ENCODE results near the gene CACNB3. TPM values are rescaled to one million over a fixed set of nuclear protein-coding genes. Genes with fewer than 3 reads are reported as not detected.

The CACNB3 gene
- total and polyA plus RNA-seq, 2 donors (not counting 1 experiment from before 2014, with no cell fraction given), result 28.4 to 46.2 TPM

DNA sequence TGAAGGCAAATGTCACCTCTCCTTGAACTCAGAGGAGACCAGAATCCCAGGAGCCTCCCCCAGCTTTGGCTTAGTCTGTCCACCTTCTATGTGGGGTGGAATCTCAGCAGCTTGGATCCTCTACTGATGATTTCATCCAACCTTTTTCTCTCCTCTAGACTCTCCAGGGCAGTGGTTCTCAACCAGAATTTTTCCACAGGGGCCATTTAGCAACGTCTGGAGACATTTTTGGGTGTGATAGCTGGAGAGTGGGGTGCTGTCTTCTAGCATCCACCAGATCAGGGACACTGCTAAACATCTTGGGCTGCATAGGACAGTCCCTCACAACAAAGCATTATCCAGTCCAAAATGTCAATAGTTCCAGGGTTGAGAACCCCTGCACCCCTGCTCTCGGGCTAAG is 38.1 kb downstream of the CACNB3 start:
- no peaks in the 10 kb centered on the region for H3K36me3 ChIP-seq (ENCODE audit: control insufficient read depth, insufficient read depth, low read length)
- no peaks in the 10 kb centered on the region for H4K20me1 ChIP-seq (ENCODE audit: control insufficient read depth, extremely low read depth, insufficient read depth, low read length)
- H3K27me3 ChIP-seq (ENCODE audit: control insufficient read depth, insufficient read depth, low read length), result peaks cover 6% of the 10 kb centered on the region
- no peak for DNase-seq (ENCODE audit: low read depth in 2 of 2)
- H3K79me2 ChIP-seq (ENCODE audit: control insufficient read depth, insufficient read depth, low read length), result peaks cover 5% of the 10 kb centered on the region
- no peak overlapping the region for H3K4me3 ChIP-seq (replicated peaks in 1 of 4; ENCODE audit: control extremely low read depth in 1 of 4, insufficient read depth in 1 of 4, low read depth in 3 of 4, low read length in 4 of 4)
- no peak overlapping the region for H2AFZ ChIP-seq (ENCODE audit: low read length)
- TF ChIP-seq, protein P1, sequence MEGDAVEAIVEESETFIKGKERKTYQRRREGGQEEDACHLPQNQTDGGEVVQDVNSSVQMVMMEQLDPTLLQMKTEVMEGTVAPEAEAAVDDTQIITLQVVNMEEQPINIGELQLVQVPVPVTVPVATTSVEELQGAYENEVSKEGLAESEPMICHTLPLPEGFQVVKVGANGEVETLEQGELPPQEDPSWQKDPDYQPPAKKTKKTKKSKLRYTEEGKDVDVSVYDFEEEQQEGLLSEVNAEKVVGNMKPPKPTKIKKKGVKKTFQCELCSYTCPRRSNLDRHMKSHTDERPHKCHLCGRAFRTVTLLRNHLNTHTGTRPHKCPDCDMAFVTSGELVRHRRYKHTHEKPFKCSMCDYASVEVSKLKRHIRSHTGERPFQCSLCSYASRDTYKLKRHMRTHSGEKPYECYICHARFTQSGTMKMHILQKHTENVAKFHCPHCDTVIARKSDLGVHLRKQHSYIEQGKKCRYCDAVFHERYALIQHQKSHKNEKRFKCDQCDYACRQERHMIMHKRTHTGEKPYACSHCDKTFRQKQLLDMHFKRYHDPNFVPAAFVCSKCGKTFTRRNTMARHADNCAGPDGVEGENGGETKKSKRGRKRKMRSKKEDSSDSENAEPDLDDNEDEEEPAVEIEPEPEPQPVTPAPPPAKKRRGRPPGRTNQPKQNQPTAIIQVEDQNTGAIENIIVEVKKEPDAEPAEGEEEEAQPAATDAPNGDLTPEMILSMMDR (conservative IDR thresholded peaks at IDR 0.05 in 1 of 2, IDR thresholded peaks at IDR 0.05 in 1 of 2; ENCODE audit: low read depth in 1 of 2, low read length in 2 of 2), result no peak
- TF ChIP-seq EZH2 (IDR thresholded peaks at IDR 0.05; ENCODE audit: low read length, missing control alignments), result no peak
- H3K9me3 ChIP-seq (ENCODE audit: control insufficient read depth, insufficient read depth, low read depth, low read length), result no peaks in the 10 kb centered on the region
- peaks cover 5% of the 10 kb centered on the region for H3K4me1 ChIP-seq (ENCODE audit: control insufficient read depth, extremely low read depth, insufficient read depth, low read length)
- no peak overlapping the region for H3K4me2 ChIP-seq (ENCODE audit: extremely low read depth, insufficient read depth, low read length)
- H3K9ac ChIP-seq (ENCODE audit: insufficient read depth, low read length), result no peak overlapping the region
- H3K27ac ChIP-seq (ENCODE audit: insufficient read depth, low read length), result no peak overlapping the region

DNA sequence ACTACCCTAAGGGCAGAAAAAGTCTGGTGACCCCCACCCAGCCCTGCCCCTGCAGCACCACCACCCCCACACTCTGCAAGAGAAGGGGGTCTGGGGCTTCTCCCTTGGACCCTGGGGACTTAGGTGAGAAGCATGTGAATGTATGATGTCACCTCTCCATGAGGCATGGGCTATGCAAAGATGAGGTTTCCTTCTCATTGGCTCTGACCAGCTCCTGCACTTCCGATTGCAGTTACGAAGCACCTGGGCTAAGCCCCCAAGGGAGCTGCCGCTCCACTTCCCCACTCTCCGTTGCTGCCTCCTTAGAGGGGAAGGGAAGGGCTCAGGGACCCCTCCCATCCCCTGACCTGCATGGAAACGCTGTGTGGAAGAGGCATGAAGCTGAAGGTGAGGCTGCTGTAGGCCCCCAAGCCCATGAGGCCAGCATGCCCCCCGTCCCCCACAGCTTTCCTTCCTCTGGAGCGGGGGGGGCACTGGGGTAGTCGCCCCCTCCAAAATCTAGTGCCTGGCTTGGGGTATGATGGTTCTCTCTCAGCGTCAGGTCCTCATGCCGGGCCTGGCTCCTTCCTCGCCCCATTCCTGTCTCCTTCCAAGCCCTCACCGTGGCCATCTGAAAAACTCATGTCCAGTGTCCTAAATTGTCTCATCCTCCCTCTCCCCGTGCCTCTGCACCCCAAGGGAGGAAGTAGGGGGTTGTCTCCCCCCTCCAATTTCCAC is 39.1 kb downstream of the CACNB3 start:
- Histone ChIP-seq H3K9me3 (ENCODE audit: control insufficient read depth, insufficient read depth, low read depth, low read length) (no peaks in the 10 kb centered on the region), H2AFZ (ENCODE audit: low read length) (no peak overlapping the region), H3K4me1 (ENCODE audit: control insufficient read depth, extremely low read depth, insufficient read depth, low read length) (peaks cover 5% of the 10 kb centered on the region), H4K20me1 (ENCODE audit: control insufficient read depth, extremely low read depth, insufficient read depth, low read length) (no peaks in the 10 kb centered on the region), H3K4me2 (ENCODE audit: extremely low read depth, insufficient read depth, low read length) (no peak overlapping the region), H3K27me3 (ENCODE audit: control insufficient read depth, insufficient read depth, low read length) (peaks cover 7% of the 10 kb centered on the region), H3K27ac (ENCODE audit: insufficient read depth, low read length) (no peak overlapping the region), H3K79me2 (ENCODE audit: control insufficient read depth, insufficient read depth, low read length) (no peaks in the 10 kb centered on the region), H3K9ac (ENCODE audit: insufficient read depth, low read length) (no peak overlapping the region), H3K36me3 (ENCODE audit: control insufficient read depth, insufficient read depth, low read length) (no peaks in the 10 kb centered on the region), H3K4me3 (replicated peaks in 1 of 4; ENCODE audit: control extremely low read depth in 1 of 4, insufficient read depth in 1 of 4, low read depth in 3 of 4, low read length in 4 of 4) (no peak overlapping the region)
- DNase-seq (ENCODE audit: low read depth in 2 of 2), result no peak
- TF ChIP-seq, protein P1 (conservative IDR thresholded peaks at IDR 0.05 in 1 of 2, IDR thresholded peaks at IDR 0.05 in 1 of 2; ENCODE audit: low read depth in 1 of 2, low read length in 2 of 2), result no peak
- TF ChIP-seq EZH2 (IDR thresholded peaks at IDR 0.05; ENCODE audit: low read length, missing control alignments), result no peak

DNA sequence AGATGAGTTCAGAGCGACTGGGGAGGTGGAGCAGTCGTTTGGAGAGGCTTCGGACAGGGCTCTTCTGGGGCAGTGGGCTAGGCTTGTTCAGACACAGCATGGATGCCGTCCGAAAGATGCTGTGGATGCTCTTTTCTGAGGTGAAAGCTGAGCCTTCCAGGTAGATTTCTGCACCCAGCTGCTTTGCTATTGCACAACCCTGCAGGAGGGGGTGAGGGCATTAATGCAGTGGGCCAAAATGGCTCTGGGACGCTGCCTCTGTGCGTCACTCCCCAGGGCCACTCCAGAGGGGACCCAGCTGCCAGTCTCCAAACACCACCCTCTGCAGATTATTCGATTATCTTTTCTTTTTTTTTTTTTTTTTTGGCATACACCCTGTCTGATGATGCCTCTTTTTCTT is 39.7 kb downstream of the CACNB3 start:
- no peak for DNase-seq (ENCODE audit: low read depth in 2 of 2)
- no peak overlapping the region for H3K9ac ChIP-seq (ENCODE audit: insufficient read depth, low read length)
- no peak overlapping the region for H3K4me3 ChIP-seq (replicated peaks in 1 of 4; ENCODE audit: control extremely low read depth in 1 of 4, insufficient read depth in 1 of 4, low read depth in 3 of 4, low read length in 4 of 4)
- no peaks in the 10 kb centered on the region for H3K4me1 ChIP-seq (ENCODE audit: control insufficient read depth, extremely low read depth, insufficient read depth, low read length)
- H3K9me3 ChIP-seq (ENCODE audit: control insufficient read depth, insufficient read depth, low read depth, low read length), result no peaks in the 10 kb centered on the region
- no peak overlapping the region for H2AFZ ChIP-seq (ENCODE audit: low read length)
- TF ChIP-seq EZH2 (IDR thresholded peaks at IDR 0.05; ENCODE audit: low read length, missing control alignments), result no peak
- TF ChIP-seq, protein P1 (conservative IDR thresholded peaks at IDR 0.05 in 1 of 2, IDR thresholded peaks at IDR 0.05 in 1 of 2; ENCODE audit: low read depth in 1 of 2, low read length in 2 of 2), result no peak
- H3K4me2 ChIP-seq (ENCODE audit: extremely low read depth, insufficient read depth, low read length), result no peak overlapping the region
- H4K20me1 ChIP-seq (ENCODE audit: control insufficient read depth, extremely low read depth, insufficient read depth, low read length), result no peaks in the 10 kb centered on the region
- no peaks in the 10 kb centered on the region for H3K36me3 ChIP-seq (ENCODE audit: control insufficient read depth, insufficient read depth, low read length)
- peaks cover 13% of the 10 kb centered on the region for H3K27me3 ChIP-seq (ENCODE audit: control insufficient read depth, insufficient read depth, low read length)
- no peaks in the 10 kb centered on the region for H3K79me2 ChIP-seq (ENCODE audit: control insufficient read depth, insufficient read depth, low read length)
- no peak overlapping the region for H3K27ac ChIP-seq (ENCODE audit: insufficient read depth, low read length)

Data from fibroblast of lung (primary cell).